ENCODE data around the gene ODAD4.

ODAD4 gene

DNA sequence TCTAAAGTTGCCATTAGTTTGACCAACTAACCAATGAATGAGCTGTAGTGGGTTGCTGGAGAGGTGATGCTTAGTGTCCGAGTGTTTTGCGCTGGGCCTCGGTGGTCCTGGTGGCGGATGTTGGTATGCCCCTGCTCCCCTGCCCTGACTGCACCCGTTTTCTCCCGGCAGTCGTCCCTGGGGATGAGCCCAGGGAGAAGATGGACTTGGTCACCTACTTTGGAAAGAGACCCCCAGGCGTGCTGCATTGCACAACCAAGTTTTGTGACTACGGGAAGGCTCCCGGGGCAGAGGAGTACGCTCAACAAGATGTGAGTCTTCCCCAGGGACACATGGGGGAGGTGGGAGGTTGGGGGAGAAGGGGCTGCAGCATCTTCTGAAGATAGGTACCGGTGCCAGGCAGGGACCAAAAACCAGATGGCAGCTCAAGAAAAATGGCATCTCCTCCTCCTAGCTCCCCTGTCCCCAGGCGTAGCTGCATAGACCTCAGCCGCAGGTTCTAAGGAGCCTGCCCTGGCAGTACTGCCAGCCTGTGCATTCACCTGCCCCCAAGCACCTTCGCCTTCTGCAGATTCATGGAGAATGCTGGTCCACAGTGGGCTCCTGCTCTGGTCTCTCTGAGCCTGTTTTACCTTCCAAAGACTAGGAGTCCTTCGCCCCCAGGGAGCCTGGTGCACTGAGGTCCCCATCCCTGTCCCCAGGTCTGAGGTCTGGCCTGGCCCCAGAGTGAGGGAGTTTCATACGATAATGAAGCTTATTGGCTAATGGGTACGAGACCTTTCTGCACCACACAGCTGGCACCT lies 41.5 kb downstream of the ODAD4 start:
- peaks cover 0 to 16% (median 11%) of the 10 kb centered on the region in 4 experiments for H3K4me1 ChIP-seq (ENCODE audit: control extremely low read depth in 1 of 4, control insufficient read depth in 4 of 4, insufficient read depth in 4 of 4, low read length in 3 of 4)
- 91% methylated on average over 17 of the region's 18 CpGs for WGBS (ENCODE audit: insufficient coverage)
- H3K27ac ChIP-seq (ENCODE audit: insufficient read depth in 1 of 2, low read depth in 1 of 2, low read length in 2 of 2, poor library complexity in 1 of 2, severe bottlenecking in 2 of 2) = no peak overlapping the region

DNA sequence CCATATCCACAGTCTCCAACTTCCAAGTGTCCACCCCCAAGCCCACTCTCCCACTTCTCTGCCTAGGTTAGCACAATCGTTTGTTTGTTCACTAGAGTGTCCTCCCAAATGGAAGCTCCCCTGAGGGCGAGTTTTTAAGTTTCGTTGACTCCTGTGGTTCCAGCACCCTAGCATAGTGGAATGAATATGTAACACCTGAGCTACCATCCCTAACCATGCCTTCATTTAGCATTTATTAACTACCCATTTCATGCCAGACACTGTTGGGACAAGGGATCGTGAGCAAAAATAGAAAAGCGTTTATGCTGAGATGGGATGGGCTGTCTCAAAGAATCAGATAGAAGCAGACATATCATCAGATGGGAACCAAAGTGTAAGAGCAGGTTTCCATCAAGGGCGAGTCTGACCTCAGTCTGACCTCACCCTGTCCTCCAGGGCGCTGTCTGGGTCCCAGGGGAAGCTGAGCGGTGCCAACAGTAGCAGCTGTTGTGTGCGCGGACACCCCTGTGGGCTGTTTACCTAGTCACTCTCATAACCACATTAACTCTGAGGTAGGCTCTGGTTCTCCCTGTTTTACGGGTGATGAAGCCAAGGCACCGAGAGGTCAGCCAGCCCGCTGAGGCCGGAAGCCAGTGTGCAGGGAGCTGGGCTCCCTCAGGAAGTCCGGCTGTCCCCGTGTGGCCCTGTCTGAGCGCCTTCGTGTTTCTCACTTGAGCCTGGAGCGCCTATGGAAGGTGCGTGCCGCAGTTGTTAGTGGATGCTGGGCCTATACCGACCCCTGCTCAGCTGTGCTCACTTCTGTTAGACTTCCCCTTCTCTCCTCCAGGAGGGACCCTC lies 42.4 kb downstream of the ODAD4 start:
- Histone ChIP-seq H3K36me3 (ENCODE audit: control insufficient read depth in 4 of 4, insufficient read depth in 4 of 4, low read length in 3 of 4) (peaks cover 12 to 85% (median 66%) of the 10 kb centered on the region in 4 experiments), H3K9me3 (ENCODE audit: control extremely low read depth in 1 of 5, control insufficient read depth in 4 of 5, insufficient read depth in 2 of 5, low read depth in 1 of 5, low read length in 4 of 5) (no peaks in the 10 kb centered on the region), H3K4me1 (ENCODE audit: control extremely low read depth in 1 of 4, control insufficient read depth in 4 of 4, insufficient read depth in 4 of 4, low read length in 3 of 4) (peaks cover 0 to 8% (median 4%) of the 10 kb centered on the region in 4 experiments), H3K4me3 (ENCODE audit: control insufficient read depth in 1 of 7, extremely low read depth in 1 of 7, insufficient read depth in 4 of 7, low read depth in 2 of 7, low read length in 6 of 7) (no peak overlapping the region), H3K27ac (ENCODE audit: insufficient read depth in 1 of 2, low read depth in 1 of 2, low read length in 2 of 2, poor library complexity in 1 of 2, severe bottlenecking in 2 of 2) (no peak overlapping the region), H3K27me3 (replicated peaks in 2 of 5; ENCODE audit: control insufficient read depth in 4 of 5, insufficient read depth in 5 of 5, low read length in 4 of 5) (no peaks in the 10 kb centered on the region)
- 94% methylated on average over 18 of the region's 22 CpGs for WGBS (ENCODE audit: insufficient coverage)
- ChIA-PET CTCF (interaction anchor here (0.8 to 1.9 kb wide), 7 partner anchors 8 to 145 kb away, joined by 3 to 6 read pairs (median 4); no protein-coding TSS in a partner anchor), POLR2A (interaction anchor here (0.9 to 1.3 kb wide), 3 partner anchors 11 to 107 kb away, joined by 3 to 4 read pairs (median 4); no protein-coding TSS in a partner anchor)
- DNase-seq = no peak

More for the DNA sequence above, 41.5 kb downstream of the ODAD4 start:
- H3K36me3 ChIP-seq (ENCODE audit: control insufficient read depth in 4 of 4, insufficient read depth in 4 of 4, low read length in 3 of 4) = peaks cover 7 to 77% (median 58%) of the 10 kb centered on the region in 4 experiments
- ChIA-PET POLR2A (interaction anchor here (1.0 kb wide), 1 partner anchor 12 kb away, joined by 4 read pairs; no protein-coding TSS in a partner anchor), CTCF (interaction anchor here (0.8 to 1.9 kb wide), 6 partner anchors 8 to 146 kb away, joined by 3 to 6 read pairs (median 4); no protein-coding TSS in a partner anchor)
- H3K9me3 ChIP-seq (ENCODE audit: control extremely low read depth in 1 of 5, control insufficient read depth in 4 of 5, insufficient read depth in 2 of 5, low read depth in 1 of 5, low read length in 4 of 5) = no peaks in the 10 kb centered on the region
- no peaks in the 10 kb centered on the region for H3K27me3 ChIP-seq (replicated peaks in 2 of 5; ENCODE audit: control insufficient read depth in 4 of 5, insufficient read depth in 5 of 5, low read length in 4 of 5)
- DNase-seq = no peak
- H3K4me3 ChIP-seq (ENCODE audit: control insufficient read depth in 1 of 7, extremely low read depth in 1 of 7, insufficient read depth in 4 of 7, low read depth in 2 of 7, low read length in 6 of 7) = no peak overlapping the region

GRCh38 chr17:41973408-41973811 lies 43.0 kb downstream of the ODAD4 start:
- H3K4me3 ChIP-seq (ENCODE audit: control insufficient read depth in 1 of 7, extremely low read depth in 1 of 7, insufficient read depth in 4 of 7, low read depth in 2 of 7, low read length in 6 of 7) = no peak overlapping the region
- peaks cover 17 to 86% (median 69%) of the 10 kb centered on the region in 4 experiments for H3K36me3 ChIP-seq (ENCODE audit: control insufficient read depth in 4 of 4, insufficient read depth in 4 of 4, low read length in 3 of 4)
- peaks cover 0 to 5% (median 0%) of the 10 kb centered on the region in 4 experiments for H3K4me1 ChIP-seq (ENCODE audit: control extremely low read depth in 1 of 4, control insufficient read depth in 4 of 4, insufficient read depth in 4 of 4, low read length in 3 of 4)
- no peaks in the 10 kb centered on the region for H3K27me3 ChIP-seq (replicated peaks in 2 of 5; ENCODE audit: control insufficient read depth in 4 of 5, insufficient read depth in 5 of 5, low read length in 4 of 5)
- 95% methylated on average over 18 of the region's 19 CpGs for WGBS (ENCODE audit: insufficient coverage)
- no peaks in the 10 kb centered on the region for H3K9me3 ChIP-seq (ENCODE audit: control extremely low read depth in 1 of 5, control insufficient read depth in 4 of 5, insufficient read depth in 2 of 5, low read depth in 1 of 5, low read length in 4 of 5)
- CTCF ChIA-PET = interaction anchor here (1.0 to 1.9 kb wide), 5 partner anchors 9 to 144 kb away, joined by 3 to 6 read pairs (median 4); no protein-coding TSS in a partner anchor
- DNase-seq = no peak
- no peak overlapping the region for H3K27ac ChIP-seq (ENCODE audit: insufficient read depth in 1 of 2, low read depth in 1 of 2, low read length in 2 of 2, poor library complexity in 1 of 2, severe bottlenecking in 2 of 2)
- POLR2A ChIA-PET = interaction anchor here (0.9 to 1.3 kb wide), 2 partner anchors 43 to 108 kb away, joined by 3 to 4 read pairs; no protein-coding TSS in a partner anchor

DNA sequence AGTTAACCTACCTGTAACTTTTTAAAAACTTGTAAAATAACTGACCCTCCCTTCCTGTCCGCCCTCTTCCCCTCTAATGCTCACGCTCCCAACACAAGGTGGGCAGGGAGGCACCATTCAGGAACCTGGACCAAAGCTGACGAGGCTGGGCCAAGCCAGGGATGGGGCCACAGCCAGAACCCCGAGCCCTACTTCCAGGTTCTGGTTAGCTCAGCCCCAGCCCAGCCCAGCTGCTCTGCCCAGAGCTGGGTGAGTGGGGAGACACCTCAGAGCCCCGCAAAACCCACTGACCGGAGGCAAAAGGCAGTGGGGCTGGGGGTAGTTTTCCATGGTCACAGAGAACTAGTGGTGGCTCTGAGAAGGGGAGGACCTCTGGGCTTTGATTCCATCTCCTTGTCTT lies 43.6 kb downstream of the ODAD4 start:
- WGBS (ENCODE audit: insufficient coverage) = 91% methylated on average over 6 of the region's 6 CpGs

DNA sequence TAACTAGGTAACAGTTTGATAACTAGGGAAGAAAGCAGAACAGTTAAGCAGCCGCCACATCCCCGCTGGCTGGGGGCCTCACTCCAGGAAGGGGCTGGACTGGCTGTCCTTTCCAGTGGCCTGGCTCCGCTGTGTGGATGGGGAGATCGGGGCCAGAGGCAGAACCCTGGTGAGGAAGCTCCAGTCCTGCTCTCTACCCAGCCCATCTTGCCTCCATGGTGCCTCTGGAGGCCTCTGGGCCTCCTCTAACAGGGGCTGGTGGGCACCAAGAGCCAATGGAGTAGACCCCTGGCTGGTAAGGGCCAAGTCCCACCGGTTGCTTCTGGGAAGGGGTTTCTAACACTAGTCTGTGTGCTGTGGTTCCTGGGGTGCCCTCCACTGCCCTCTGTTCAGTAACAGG lies 44.2 kb downstream of the ODAD4 start:
- H3K4me3 ChIP-seq (ENCODE audit: control insufficient read depth in 1 of 7, extremely low read depth in 1 of 7, insufficient read depth in 4 of 7, low read depth in 2 of 7, low read length in 6 of 7) = no peak overlapping the region
- H3K9me3 ChIP-seq (ENCODE audit: control extremely low read depth in 1 of 5, control insufficient read depth in 4 of 5, insufficient read depth in 2 of 5, low read depth in 1 of 5, low read length in 4 of 5) = no peaks in the 10 kb centered on the region
- H3K36me3 ChIP-seq (ENCODE audit: control insufficient read depth in 4 of 4, insufficient read depth in 4 of 4, low read length in 3 of 4) = peaks cover 17 to 79% (median 64%) of the 10 kb centered on the region in 4 experiments
- H3K27ac ChIP-seq (ENCODE audit: insufficient read depth in 1 of 2, low read depth in 1 of 2, low read length in 2 of 2, poor library complexity in 1 of 2, severe bottlenecking in 2 of 2) = no peak overlapping the region
- DNase-seq = no peak
- ChIA-PET CTCF (interaction anchor here (1.6 to 1.8 kb wide), 2 partner anchors 9 kb away, joined by 5 to 7 read pairs; no protein-coding TSS in a partner anchor), POLR2A (no interaction called here)
- peaks cover 0 to 3% (median 0%) of the 10 kb centered on the region in 4 experiments for H3K4me1 ChIP-seq (ENCODE audit: control extremely low read depth in 1 of 4, control insufficient read depth in 4 of 4, insufficient read depth in 4 of 4, low read length in 3 of 4)
- WGBS (ENCODE audit: insufficient coverage) = 100% methylated on average over 3 of the region's 5 CpGs
- H3K27me3 ChIP-seq (replicated peaks in 2 of 5; ENCODE audit: control insufficient read depth in 4 of 5, insufficient read depth in 5 of 5, low read length in 4 of 5) = no peaks in the 10 kb centered on the region

More for the DNA sequence above, 43.6 kb downstream of the ODAD4 start:
- POLR2A ChIA-PET = interaction anchor here (1.3 kb wide), 1 partner anchor 42 kb away, joined by 4 read pairs; no protein-coding TSS in a partner anchor
- H3K4me1 ChIP-seq (ENCODE audit: control extremely low read depth in 1 of 4, control insufficient read depth in 4 of 4, insufficient read depth in 4 of 4, low read length in 3 of 4) = peaks cover 0 to 3% (median 0%) of the 10 kb centered on the region in 4 experiments
- H3K36me3 ChIP-seq (ENCODE audit: control insufficient read depth in 4 of 4, insufficient read depth in 4 of 4, low read length in 3 of 4) = peaks cover 17 to 79% (median 66%) of the 10 kb centered on the region in 4 experiments
- no peak overlapping the region for H3K4me3 ChIP-seq (ENCODE audit: control insufficient read depth in 1 of 7, extremely low read depth in 1 of 7, insufficient read depth in 4 of 7, low read depth in 2 of 7, low read length in 6 of 7)
- DNase-seq = no peak
- CTCF ChIA-PET = interaction anchor here (1.0 to 1.9 kb wide), 3 partner anchors 10 to 38 kb away, joined by 3 to 6 read pairs (median 5); no protein-coding TSS in a partner anchor
- no peak overlapping the region for H3K27ac ChIP-seq (ENCODE audit: insufficient read depth in 1 of 2, low read depth in 1 of 2, low read length in 2 of 2, poor library complexity in 1 of 2, severe bottlenecking in 2 of 2)
- H3K9me3 ChIP-seq (ENCODE audit: control extremely low read depth in 1 of 5, control insufficient read depth in 4 of 5, insufficient read depth in 2 of 5, low read depth in 1 of 5, low read length in 4 of 5) = no peaks in the 10 kb centered on the region
- no peaks in the 10 kb centered on the region for H3K27me3 ChIP-seq (replicated peaks in 2 of 5; ENCODE audit: control insufficient read depth in 4 of 5, insufficient read depth in 5 of 5, low read length in 4 of 5)

DNA sequence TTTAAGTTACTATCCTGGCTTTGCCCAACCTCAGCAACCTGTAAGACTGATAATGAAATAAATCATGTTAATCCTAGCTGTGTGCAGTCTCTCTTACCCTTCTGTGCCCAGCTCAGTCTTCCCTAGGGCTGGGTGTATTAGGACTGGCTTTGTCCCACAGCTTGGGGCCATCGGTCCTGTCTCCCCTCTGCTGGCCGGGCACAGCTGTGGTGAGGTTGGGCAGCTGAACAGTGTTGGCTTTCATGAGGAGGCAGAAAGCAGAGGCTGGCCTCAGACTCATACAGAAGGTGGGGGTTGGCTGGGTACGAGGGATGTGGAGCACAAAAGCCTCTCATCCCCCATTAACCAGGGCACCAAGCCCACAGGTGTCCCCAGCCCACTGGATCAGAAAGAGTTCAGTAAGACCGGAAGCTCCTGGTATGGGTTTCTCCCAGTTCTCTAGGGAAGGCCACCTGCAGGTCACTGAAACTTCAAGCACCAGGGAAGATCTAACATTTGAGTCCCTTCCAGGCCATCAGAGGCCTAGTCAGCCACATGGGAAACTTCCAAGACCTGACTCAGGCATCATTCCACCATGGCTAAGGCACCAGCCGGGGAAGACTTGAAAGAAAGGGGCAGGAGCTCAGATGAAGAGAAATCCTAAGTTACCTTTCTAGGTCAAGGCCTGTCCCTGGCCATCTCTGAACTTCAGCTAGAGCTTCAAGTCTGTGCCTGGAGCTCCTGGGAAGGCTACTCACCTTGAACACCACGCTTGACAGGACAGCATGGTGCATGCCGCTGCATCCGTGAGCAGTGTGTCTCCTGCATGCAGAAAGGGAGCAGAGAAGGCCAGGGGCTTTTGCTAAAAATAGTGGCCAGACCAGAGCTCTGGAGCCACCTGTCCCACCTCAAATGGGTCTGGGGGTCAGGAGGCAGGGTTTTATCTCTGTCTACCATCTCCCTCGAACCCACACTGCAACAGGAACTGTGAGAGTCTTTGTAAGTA lies 45.0 kb downstream of the ODAD4 start:
- no peak overlapping the region for H3K27ac ChIP-seq (ENCODE audit: insufficient read depth in 1 of 2, low read depth in 1 of 2, low read length in 2 of 2, poor library complexity in 1 of 2, severe bottlenecking in 2 of 2)
- H3K4me3 ChIP-seq (ENCODE audit: control insufficient read depth in 1 of 7, extremely low read depth in 1 of 7, insufficient read depth in 4 of 7, low read depth in 2 of 7, low read length in 6 of 7) = no peak overlapping the region
- no peaks in the 10 kb centered on the region for H3K27me3 ChIP-seq (replicated peaks in 2 of 5; ENCODE audit: control insufficient read depth in 4 of 5, insufficient read depth in 5 of 5, low read length in 4 of 5)
- ChIA-PET POLR2A (interaction anchor here (0.7 kb wide), 1 partner anchor 104 kb away, joined by 3 read pairs; no protein-coding TSS in a partner anchor), CTCF (interaction anchor here (0.8 to 1.8 kb wide), 4 partner anchors 9 to 76 kb away, joined by 3 to 7 read pairs (median 4); no protein-coding TSS in a partner anchor)
- 89% methylated on average over 7 of the region's 9 CpGs for WGBS (ENCODE audit: insufficient coverage)
- H3K36me3 ChIP-seq (ENCODE audit: control insufficient read depth in 4 of 4, insufficient read depth in 4 of 4, low read length in 3 of 4) = peaks cover 17 to 80% (median 66%) of the 10 kb centered on the region in 4 experiments
- H3K4me1 ChIP-seq (ENCODE audit: control extremely low read depth in 1 of 4, control insufficient read depth in 4 of 4, insufficient read depth in 4 of 4, low read length in 3 of 4) = peaks cover 0 to 3% (median 0%) of the 10 kb centered on the region in 4 experiments
- no peaks in the 10 kb centered on the region for H3K9me3 ChIP-seq (ENCODE audit: control extremely low read depth in 1 of 5, control insufficient read depth in 4 of 5, insufficient read depth in 2 of 5, low read depth in 1 of 5, low read length in 4 of 5)
- DNase-seq = no peak
